Body of pancreas (tissue), 4 donors: ENCODE data around the gene ATP11A.

Experiments used
- CTCF ChIP-seq, 7 experiments: fragments of 450-650 bp in 4 of 7; fragments of 200-600 bp in 3 of 7; sonication (generic) in 3 of 7; IDR thresholded peaks; one replicate each; pipeline ENCODE4 v1.5.1; 2016 to 2019; ENCODE audit warnings: antibody characterized with exemption in 7 of 7
- POLR2A ChIP-seq, 3 donors: fragments of 450-650 bp; IDR thresholded peaks; one replicate each; pipeline ENCODE4 v1.6.1; 2016; ENCODE audit warnings: antibody characterized with exemption in 3 of 3, mild to moderate bottlenecking in 2 of 3

- TF ChIP-seq POLR2A (IDR thresholded peaks at IDR 0.05) (no peak), CTCF (IDR thresholded peaks at IDR 0.05) (no peak)
These were observed 47.8 kb upstream of the ATP11A start for GRCh38 chr13:112642090-112642460.
